PFSK-1 (cell line): Measurements from ENCODE around the gene ATP4A. TPM values are rescaled to one million over a fixed set of nuclear protein-coding genes. Genes with fewer than 3 reads are reported as not detected.
A peak's percentile ranks its signal among the peaks of the same experiment; 100 is the strongest.

Experiments used
- FOXP2 ChIP-seq: optimal IDR thresholded peaks from 2 replicates; pipeline ENCODE3; 2011; ENCODE audit warnings: borderline replicate concordance, control low read depth, inconsistent platforms; ENCODE audit not compliant: insufficient read depth; ENCODE audit errors: extremely low read length, extremely low read depth
- POLR2AphosphoS5 ChIP-seq: IDR thresholded peaks from 2 replicates; pipeline ENCODE4 v1.6.1; 2012; ENCODE audit warnings: low read depth, mild to moderate bottlenecking, control low read depth, low read length, moderate library complexity
- SIN3A ChIP-seq: IDR thresholded peaks from 2 replicates; pipeline ENCODE4 v1.6.1; 2012; ENCODE audit warnings: mild to moderate bottlenecking, low read length, moderate library complexity, borderline replicate concordance; ENCODE audit not compliant: insufficient read depth
- TAF1 ChIP-seq: IDR thresholded peaks from 2 replicates; pipeline ENCODE4 v1.6.1; 2012; ENCODE audit warnings: low read length, control low read depth, borderline replicate concordance; ENCODE audit not compliant: insufficient read depth
- polyA plus RNA-seq: library from polyadenylated mRNA; unstranded; fragments of >200 nt; gene quantifications from one replicate; pipeline ENCODE4 v1.2.1, GENCODE V29; 2012; ENCODE audit warnings: low read depth, missing spikeins; ENCODE audit not compliant: insufficient read length
- TF ChIP-seq, protein P1 (sequence below), 2 experiments: IDR thresholded peaks; 2 replicates each; pipeline versions ENCODE4 v1.6.1 to v1.8.0; 2011 to 2012; ENCODE audit warnings: low read depth in 2 of 2, low read length in 2 of 2, control low read depth in 1 of 2, inconsistent platforms in 1 of 2, mild to moderate bottlenecking in 1 of 2, moderate library complexity in 1 of 2; ENCODE audit not compliant: insufficient read depth in 1 of 2

ATP4A gene
- polyA plus RNA-seq: not detected

DNA sequence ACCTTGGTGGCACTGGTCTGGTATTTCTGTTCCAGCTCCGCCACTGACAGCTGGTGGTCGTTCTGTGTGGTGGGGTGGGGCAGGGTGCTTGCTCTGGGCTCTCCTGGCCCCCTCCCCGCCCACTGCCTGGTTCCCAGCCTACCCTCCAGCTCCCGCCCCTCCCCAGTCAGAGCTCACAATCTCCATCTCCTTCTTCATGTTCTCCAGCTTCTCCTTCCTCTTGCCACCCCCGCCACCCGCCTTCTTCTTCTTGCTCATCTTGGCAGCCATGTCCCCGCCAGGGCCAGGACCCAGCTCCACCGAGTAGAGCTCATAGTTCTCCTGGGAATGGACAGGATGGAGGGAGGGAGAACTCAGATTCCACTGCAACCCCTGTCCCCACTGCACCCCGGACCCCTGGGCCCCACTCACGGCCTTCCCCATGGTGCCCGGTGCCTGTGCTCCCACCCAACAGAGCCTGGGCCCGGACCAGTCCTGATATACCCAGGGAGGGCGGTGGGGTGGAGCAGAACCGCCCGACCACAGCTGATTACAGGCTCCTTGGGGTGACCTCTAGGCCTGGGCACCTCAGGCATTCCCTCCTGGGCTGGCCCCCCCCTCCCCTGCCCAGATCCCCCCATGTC lies at the start of gene ATP4A:
TSS of gene ATP4A (minus strand) at position 452 of the 623 bp plus-strand sequence. CDS start at position 423, 29 bp downstream.
- no peak for TF ChIP-seq FOXP2
- TF ChIP-seq SIN3A: no peak

GRCh38 chr19:35612559-35613321 lies 49.3 kb upstream of the ATP4A start, which contains the start of gene HAUS5:
HAUS5 (plus strand) TSS chr19:35612735; CDS start chr19:35612795, 60 bp downstream.
- TF ChIP-seq TAF1: 0 out of 2 replicates have a peak, but pooled peaks have one; percentile 65
- TF ChIP-seq, protein P1, sequence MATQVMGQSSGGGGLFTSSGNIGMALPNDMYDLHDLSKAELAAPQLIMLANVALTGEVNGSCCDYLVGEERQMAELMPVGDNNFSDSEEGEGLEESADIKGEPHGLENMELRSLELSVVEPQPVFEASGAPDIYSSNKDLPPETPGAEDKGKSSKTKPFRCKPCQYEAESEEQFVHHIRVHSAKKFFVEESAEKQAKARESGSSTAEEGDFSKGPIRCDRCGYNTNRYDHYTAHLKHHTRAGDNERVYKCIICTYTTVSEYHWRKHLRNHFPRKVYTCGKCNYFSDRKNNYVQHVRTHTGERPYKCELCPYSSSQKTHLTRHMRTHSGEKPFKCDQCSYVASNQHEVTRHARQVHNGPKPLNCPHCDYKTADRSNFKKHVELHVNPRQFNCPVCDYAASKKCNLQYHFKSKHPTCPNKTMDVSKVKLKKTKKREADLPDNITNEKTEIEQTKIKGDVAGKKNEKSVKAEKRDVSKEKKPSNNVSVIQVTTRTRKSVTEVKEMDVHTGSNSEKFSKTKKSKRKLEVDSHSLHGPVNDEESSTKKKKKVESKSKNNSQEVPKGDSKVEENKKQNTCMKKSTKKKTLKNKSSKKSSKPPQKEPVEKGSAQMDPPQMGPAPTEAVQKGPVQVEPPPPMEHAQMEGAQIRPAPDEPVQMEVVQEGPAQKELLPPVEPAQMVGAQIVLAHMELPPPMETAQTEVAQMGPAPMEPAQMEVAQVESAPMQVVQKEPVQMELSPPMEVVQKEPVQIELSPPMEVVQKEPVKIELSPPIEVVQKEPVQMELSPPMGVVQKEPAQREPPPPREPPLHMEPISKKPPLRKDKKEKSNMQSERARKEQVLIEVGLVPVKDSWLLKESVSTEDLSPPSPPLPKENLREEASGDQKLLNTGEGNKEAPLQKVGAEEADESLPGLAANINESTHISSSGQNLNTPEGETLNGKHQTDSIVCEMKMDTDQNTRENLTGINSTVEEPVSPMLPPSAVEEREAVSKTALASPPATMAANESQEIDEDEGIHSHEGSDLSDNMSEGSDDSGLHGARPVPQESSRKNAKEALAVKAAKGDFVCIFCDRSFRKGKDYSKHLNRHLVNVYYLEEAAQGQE (IDR thresholded peaks at IDR 0.05; ENCODE audit: insufficient read depth in 1 of 2, low read depth in 2 of 2, low read length in 2 of 2): no peak
- peak; percentile 60; the same call in 1 of the 2 replicates for TF ChIP-seq SIN3A
- peak; percentile 79 for TF ChIP-seq FOXP2
- TF ChIP-seq POLR2AphosphoS5: peak; percentile 85

- no peak for TF ChIP-seq SIN3A
- TF ChIP-seq FOXP2: no peak
- no peak for TF ChIP-seq TAF1
- TF ChIP-seq, protein P1 (IDR thresholded peaks at IDR 0.05; ENCODE audit: insufficient read depth in 1 of 2, low read depth in 2 of 2, low read length in 2 of 2): no peak
- TF ChIP-seq POLR2AphosphoS5: no peak
Measured at GRCh38 chr19:35612224-35612558, 48.7 kb upstream of the ATP4A start.

- no peak for TF ChIP-seq TAF1
Measured at GRCh38 chr19:35609851-35610353, 46.4 kb upstream of the ATP4A start.

DNA sequence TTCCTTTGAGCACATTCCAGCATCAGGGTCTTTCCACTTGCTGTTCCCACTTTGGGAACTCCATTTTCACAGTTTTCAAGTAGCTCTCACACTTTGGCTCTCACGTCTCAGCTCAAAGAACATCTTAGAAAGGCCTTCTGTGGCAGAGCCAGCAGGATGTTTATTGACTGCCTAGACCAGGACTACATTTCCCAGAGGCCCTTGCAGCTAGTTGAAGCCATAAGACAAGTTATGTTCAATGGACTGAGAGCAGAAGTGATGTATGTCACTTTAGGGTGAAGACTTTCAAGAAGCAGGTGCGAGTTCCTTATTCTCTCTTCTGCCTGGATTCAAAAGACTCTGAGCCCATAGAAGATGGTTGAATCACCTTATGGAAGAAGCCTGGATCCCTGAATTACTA lies 44.8 kb upstream of the ATP4A start:
- TF ChIP-seq FOXP2 (no peak), POLR2AphosphoS5 (no peak)

DNA sequence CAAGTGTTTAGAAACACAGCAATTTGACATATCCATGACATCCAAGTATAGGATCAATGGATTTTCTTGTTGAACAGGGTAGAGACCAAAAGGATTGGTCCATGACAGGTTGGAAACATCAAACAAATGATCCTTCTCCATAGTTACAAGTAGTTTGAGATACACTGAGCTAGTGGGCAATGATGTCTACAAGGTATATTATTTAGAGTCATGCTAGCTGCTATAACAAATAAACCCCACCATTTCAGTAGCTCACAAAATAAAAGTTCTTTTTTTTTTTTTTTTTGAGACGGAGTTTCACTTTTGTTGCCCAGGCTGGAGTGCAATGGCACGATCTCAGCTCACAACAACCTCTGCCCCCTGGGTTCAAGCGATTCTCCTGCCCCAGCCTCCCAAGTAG lies 44.2 kb upstream of the ATP4A start:
- TF ChIP-seq FOXP2 (no peak), TAF1 (no peak), SIN3A (no peak), POLR2AphosphoS5 (no peak)
- TF ChIP-seq, protein P1 (IDR thresholded peaks at IDR 0.05; ENCODE audit: insufficient read depth in 1 of 2, low read depth in 2 of 2, low read length in 2 of 2): no peak
